LNCAP (cell line): ENCODE measurements around the gene ZNF106.

Experiments used
- CTCF ChIP-seq: fragments of 450-650 bp; IDR thresholded peaks from 2 replicates; pipeline ENCODE4 v1.5.1; 2017; ENCODE audit warnings: mild to moderate bottlenecking

The ZNF106 gene

DNA sequence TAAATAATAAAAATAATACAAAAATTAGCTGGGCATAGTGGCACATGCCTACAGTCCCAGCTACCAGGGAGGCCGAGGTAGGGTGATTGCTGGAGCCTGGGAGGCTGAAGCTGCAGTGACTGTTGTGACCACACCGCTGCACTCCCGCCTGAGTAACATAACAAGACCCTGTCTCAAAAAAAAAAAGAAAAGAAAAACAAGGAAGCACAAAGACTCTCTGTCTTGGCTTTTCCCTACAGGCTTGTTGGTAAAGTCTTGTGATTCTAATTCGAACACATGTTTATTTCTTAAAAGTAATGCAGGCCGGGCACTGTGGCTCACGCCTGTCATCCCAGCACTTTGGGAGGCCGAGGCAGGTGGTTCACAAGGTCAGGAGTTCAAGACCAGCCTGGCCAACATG, 71.6 kb downstream of the ZNF106 start:
- TF ChIP-seq CTCF = no peak

- TF ChIP-seq CTCF = no peak
These were observed 77.0 kb downstream of the ZNF106 start for GRCh38 chr15:42413920-42414319.

DNA sequence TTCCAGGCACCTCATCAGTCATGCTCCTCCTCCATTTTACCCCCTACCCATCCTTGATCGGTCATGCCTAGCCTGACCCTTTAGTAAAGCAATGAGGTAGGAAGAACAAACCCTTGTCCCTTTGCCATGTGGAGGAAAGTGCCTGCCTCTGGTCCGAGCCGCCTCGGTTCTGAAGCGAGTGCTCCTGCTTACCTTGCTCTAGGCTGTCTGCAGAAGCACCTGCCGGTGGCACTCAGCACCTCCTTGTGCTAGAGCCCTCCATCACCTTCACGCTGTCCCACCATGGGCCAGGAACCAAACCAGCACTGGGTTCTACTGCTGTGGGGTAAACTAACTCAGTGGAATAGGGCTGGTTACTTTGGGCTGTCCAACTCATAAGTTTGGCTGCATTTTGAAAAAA, 79.1 kb downstream of the ZNF106 start:
- TF ChIP-seq CTCF = no peak

DNA sequence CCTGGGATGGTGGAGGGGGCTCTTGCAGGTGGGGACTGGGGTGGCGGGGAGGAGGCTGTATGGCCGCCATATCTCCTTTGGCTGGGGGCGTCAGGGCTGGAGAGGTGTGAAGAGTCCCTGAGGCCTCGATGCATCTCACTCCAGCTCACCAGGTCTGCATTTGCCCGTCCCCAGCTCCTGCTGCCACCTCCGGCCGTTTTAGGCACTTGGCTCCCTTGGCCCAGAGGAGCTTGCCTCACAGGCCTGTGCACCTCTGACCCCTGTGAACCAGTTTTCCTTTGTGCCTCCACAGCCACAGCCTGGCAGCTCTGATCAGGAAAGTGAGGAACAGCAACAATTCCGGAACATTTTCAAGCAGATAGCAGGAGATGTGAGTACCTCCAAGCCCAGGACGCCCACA, 81.9 kb downstream of the ZNF106 start:
- TF ChIP-seq CTCF = no peak

GRCh38 chr15:42408178-42408577, 82.8 kb downstream of the ZNF106 start:
- no peak for TF ChIP-seq CTCF

DNA sequence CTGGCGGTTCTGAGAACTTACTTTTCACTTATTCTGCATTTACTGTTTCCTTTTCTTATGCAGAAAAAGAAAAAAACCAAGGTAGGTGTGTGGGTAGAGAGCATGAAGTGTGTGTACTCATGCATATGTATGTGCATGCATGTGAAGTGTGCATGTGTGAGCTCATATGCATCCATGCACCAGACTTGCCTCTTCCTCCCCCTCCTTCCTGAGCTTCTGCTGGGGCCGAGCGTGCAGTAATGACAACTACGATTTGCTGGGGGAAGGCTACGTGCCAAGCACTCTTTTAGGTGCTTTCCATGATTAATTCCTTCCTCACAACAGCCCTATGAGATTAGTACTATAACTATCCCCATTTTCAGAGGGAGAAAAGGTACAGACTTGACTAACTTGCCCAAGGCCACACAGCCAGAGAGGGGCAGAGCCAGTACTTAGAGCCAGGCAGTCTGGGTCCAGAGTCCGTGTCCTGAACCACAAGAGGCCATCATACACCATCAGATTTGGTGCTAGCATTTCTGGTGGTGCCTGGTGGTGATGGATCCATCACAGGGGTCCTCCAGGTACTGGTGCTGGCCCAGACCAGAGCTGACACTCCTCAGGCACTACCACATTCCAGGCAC, 85.0 kb downstream of the ZNF106 start:
- no peak for TF ChIP-seq CTCF

DNA sequence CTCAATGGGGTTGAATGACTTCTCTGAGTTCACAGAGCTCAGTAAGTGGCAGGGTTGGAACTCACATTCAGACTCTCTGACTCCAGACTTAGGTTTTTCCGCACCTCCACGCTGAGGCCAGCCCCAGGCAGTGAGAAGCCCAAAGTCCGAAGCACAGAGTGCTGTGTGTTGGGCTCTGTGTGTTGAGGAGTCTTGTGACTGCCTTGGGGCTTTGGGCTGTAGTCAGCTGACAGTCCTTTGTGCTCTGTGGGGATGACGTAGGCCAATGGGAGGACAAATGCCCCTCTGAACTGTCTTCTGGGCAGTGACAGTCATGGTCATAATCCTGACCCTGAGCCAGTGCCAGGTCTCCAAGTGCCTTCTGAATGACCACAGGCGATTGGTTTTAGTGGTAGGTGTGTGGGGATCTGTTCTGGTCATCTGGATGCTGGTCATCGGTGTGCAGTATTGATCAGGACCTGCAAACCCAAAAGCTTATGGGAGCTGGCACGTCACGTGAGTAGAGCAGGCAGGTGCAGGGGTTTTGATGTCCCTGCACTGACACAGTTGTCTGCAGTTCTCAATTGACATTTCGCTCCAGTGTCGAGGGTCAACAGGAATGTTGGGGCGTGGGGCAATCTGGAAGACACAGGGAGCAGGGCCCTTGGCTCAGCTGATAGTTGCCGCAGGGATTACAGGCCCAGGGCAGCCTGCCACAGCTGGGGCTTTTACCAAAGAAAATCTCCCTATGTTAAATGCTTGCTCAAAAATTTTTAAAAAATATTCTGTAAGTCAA, 86.3 kb downstream of the ZNF106 start:
- no peak for TF ChIP-seq CTCF
